Right atrium auricular region (tissue), 2 donors: ENCODE measurements around the gene ZNF2. TPM values are rescaled to one million over a fixed set of nuclear protein-coding genes. Genes with fewer than 3 reads are reported as not detected.
A peak's percentile ranks its signal among the peaks of the same experiment; 100 is the strongest.

Experiments
- DNase-seq: peaks from one replicate; pipeline ENCODE4 v3.0.0-alpha.2; 2019; ENCODE audit warnings: low spot score
- H3K27ac ChIP-seq, 2 donors: fragments of 200-600 bp; sonication (generic); 1 replicate in 1 of 2; 2 replicates in 1 of 2; pipeline ENCODE4 v1.5.1; 2016 to 2019
- H3K27me3 ChIP-seq, 2 donors: fragments of 200-600 bp; sonication (generic); one replicate each; pipeline versions ENCODE4 v1.5.1 to v1.6.0; 2017 to 2019
- H3K36me3 ChIP-seq: fragments of 200-600 bp; sonication (generic); one replicate; pipeline ENCODE4 v1.5.1; 2016
- H3K4me1 ChIP-seq, 2 donors: fragments of 200-600 bp; sonication (generic); one replicate each; pipeline versions ENCODE4 v1.5.1 to v1.6.0; 2017 to 2019
- H3K4me3 ChIP-seq, 2 donors: fragments of 200-600 bp; sonication (generic); 1 replicate in 1 of 2; 2 replicates in 1 of 2; pipeline ENCODE4 v1.5.1; 2017 to 2019; ENCODE audit warnings: mild to moderate bottlenecking in 1 of 2, moderate library complexity in 1 of 2
- H3K9me3 ChIP-seq, 2 donors: fragments of 200-600 bp; sonication (generic); one replicate each; pipeline ENCODE4 v1.5.1; 2019
- CTCF ChIP-seq, 2 donors: fragments of 200-600 bp; sonication (generic); IDR thresholded peaks; one replicate each; pipeline ENCODE4 v1.5.1; 2019; ENCODE audit warnings: antibody characterized with exemption in 2 of 2
- total RNA-seq, 2 donors: library from RNA; depleted of rRNA; stranded (reverse); fragments of >200 nt; gene quantifications; one replicate each; pipeline ENCODE4 v1.1.0, GENCODE V29; 2016

The ZNF2 gene
- total RNA-seq = 1 to 10 TPM; 3.5 to 3.7 TPM

GRCh38 chr2:95165371-95166064, at the start of gene ZNF2:
ZNF2 (plus strand) TSS chr2:95165809; CDS start chr2:95176227, 10,418 bp downstream.
- peak; percentile 98 for DNase-seq
- Histone ChIP-seq H3K9me3 (no peaks in the 10 kb centered on the region), H3K27me3 (no peaks in the 10 kb centered on the region), H3K4me3 (peak within 1 kb of the TSS; percentile 74 to 76), H3K36me3 (no peaks in the 10 kb centered on the region), H3K27ac (peak within 1 kb of the TSS; percentile 86 to 93), H3K4me1 (peaks cover 0 to 26% of the 10 kb centered on the region in 2 donors)
- no peak for TF ChIP-seq CTCF (IDR thresholded peaks at IDR 0.05)

DNA sequence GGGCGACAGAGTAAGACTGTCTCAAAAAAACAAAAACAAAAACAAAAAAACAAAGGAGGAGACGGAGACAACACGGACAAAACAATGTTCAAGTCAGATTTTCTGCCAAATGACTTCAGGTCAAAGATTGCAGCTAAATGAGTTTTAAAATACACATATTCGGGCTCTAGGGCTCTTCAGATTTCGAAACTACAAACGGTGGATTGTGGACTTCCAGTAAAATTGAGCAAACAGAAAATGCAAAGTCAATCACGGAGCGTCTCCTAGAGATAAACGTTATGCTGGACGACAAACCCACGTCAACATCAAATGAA, 44.6 kb upstream of the ZNF2 start:
- Histone ChIP-seq H3K36me3 (peaks cover 4% of the 10 kb centered on the region), H3K27me3 (no peaks in the 10 kb centered on the region), H3K27ac (peak overlapping the region; percentile 90 to 93), H3K4me3 (peak overlapping the region; percentile 73 to 95), H3K9me3 (no peaks in the 10 kb centered on the region), H3K4me1 (peaks cover 0 to 23% of the 10 kb centered on the region in 2 donors)
- DNase-seq = no peak
- TF ChIP-seq CTCF (IDR thresholded peaks at IDR 0.05) = no peak

GRCh38 chr2:95121407-95122196, 44.0 kb upstream of the ZNF2 start, which contains the start of gene MRPS5:
MRPS5 (minus strand) TSS chr2:95121808; CDS start chr2:95121791, 17 bp downstream.
- no peaks in the 10 kb centered on the region for H3K27me3 ChIP-seq
- peak; percentile 70 for DNase-seq

DNA sequence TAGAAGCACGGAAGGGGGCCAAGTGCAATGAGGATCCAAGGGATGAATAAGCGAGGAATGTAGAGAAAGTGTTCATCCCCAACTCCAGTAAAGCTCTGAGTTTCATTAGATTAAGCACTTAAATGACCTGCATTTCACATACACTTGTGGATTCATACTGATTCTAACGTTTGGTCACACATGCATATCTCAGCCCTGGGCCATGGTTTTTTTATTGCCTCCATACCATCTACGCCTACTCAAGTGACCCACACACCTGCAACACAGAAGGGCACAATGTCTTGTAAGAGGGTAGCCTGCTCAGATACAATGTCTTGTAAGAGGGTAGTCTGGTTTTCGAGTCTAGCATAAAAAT, 43.4 kb upstream of the ZNF2 start:
- no peaks in the 10 kb centered on the region for H3K36me3 ChIP-seq
- H3K9me3 ChIP-seq = no peaks in the 10 kb centered on the region
- TF ChIP-seq CTCF (IDR thresholded peaks at IDR 0.05) = no peak
- H3K27me3 ChIP-seq = no peaks in the 10 kb centered on the region
- peak overlapping the region; percentile 73 to 95 for H3K4me3 ChIP-seq
- DNase-seq = no peak
- H3K27ac ChIP-seq = peak overlapping the region; percentile 90 to 93
- peaks cover 0 to 23% of the 10 kb centered on the region in 2 donors for H3K4me1 ChIP-seq

More at GRCh38 chr2:95121407-95122196, 44.0 kb upstream of the ZNF2 start, which contains the start of gene MRPS5:
- Histone ChIP-seq H3K4me1 (peaks cover 0 to 23% of the 10 kb centered on the region in 2 donors), H3K27ac (peak within 1 kb of the TSS; percentile 90 to 93), H3K36me3 (peaks cover 1% of the 10 kb centered on the region), H3K9me3 (no peaks in the 10 kb centered on the region), H3K4me3 (peak within 1 kb of the TSS; percentile 73 to 95)
- peak in 1 of 2 donors; percentile 18 for TF ChIP-seq CTCF (IDR thresholded peaks at IDR 0.05)

- no peaks in the 10 kb centered on the region for H3K4me1 ChIP-seq
- no peaks in the 10 kb centered on the region for H3K27me3 ChIP-seq
- no peak for DNase-seq
- no peak for TF ChIP-seq CTCF (IDR thresholded peaks at IDR 0.05)
- no peak overlapping the region for H3K4me3 ChIP-seq
- H3K9me3 ChIP-seq = peaks cover 4 to 24% of the 10 kb centered on the region in 2 donors
- H3K36me3 ChIP-seq = no peaks in the 10 kb centered on the region
- no peak overlapping the region for H3K27ac ChIP-seq
Observed at GRCh38 chr2:95138702-95139101, 26.9 kb upstream of the ZNF2 start.
